Ramos (cell line): ENCODE measurements around the gene TANGO6.
"Not testable (repeated sequence)": the region's sequence is repeated elsewhere in the genome, so short reads cannot be mapped to it uniquely, and the experiment has no call there.

Experiments
- in situ Hi-C: fragments of 300-500 bp; cut with MboI; formaldehyde crosslinking; loops from one replicate; pipeline ENCODE4 v1.14.3; 2022; ENCODE audit warnings: low sequenced_read_pairs; ENCODE audit not compliant: unreplicated experiment

The TANGO6 gene

GRCh38 chr16:69111216-69111875 lies 268.0 kb downstream of the TANGO6 start:
- in situ Hi-C loops: no loop called here

- in situ Hi-C loops: no loop called here
These were observed 268.5 kb downstream of the TANGO6 start for GRCh38 chr16:69111876-69112230.

GRCh38 chr16:69112285-69113129 lies 269.2 kb downstream of the TANGO6 start:
- in situ Hi-C loops: no loop called here

GRCh38 chr16:69113216-69113615 lies 269.9 kb downstream of the TANGO6 start:
- in situ Hi-C loops: no loop called here

GRCh38 chr16:69114346-69114975 lies 271.1 kb downstream of the TANGO6 start:
- in situ Hi-C loops: no loop called here

- in situ Hi-C loops: no loop called here
These were observed 271.6 kb downstream of the TANGO6 start for GRCh38 chr16:69114976-69115355.

GRCh38 chr16:69115361-69115760 lies 272.0 kb downstream of the TANGO6 start:
- in situ Hi-C loops: no loop called here

- in situ Hi-C loops: no loop called here
These were observed 272.5 kb downstream of the TANGO6 start for GRCh38 chr16:69115837-69116236.

GRCh38 chr16:69116256-69116875 lies 273.0 kb downstream of the TANGO6 start:
- in situ Hi-C loops: no loop called here

GRCh38 chr16:69116906-69117305 lies 273.6 kb downstream of the TANGO6 start:
- in situ Hi-C loops: no loop called here

- in situ Hi-C loops: no loop called here
These were observed 275.1 kb downstream of the TANGO6 start for GRCh38 chr16:69118468-69118867.

- in situ Hi-C loops: no loop called here
These were observed 275.7 kb downstream of the TANGO6 start for GRCh38 chr16:69118994-69119393.

- in situ Hi-C loops: no loop called here
These were observed 276.2 kb downstream of the TANGO6 start for GRCh38 chr16:69119536-69119935.

- in situ Hi-C loops: no loop called here
These were observed 276.8 kb downstream of the TANGO6 start for GRCh38 chr16:69120096-69120664.

- in situ Hi-C loops: no loop called here
These were observed 280.6 kb downstream of the TANGO6 start for GRCh38 chr16:69123910-69124309.

GRCh38 chr16:69124406-69124805 lies 281.1 kb downstream of the TANGO6 start:
- in situ Hi-C loops: not testable (repeated sequence)

GRCh38 chr16:69124961-69125360 lies 281.6 kb downstream of the TANGO6 start:
- in situ Hi-C loops: not testable (repeated sequence)

- in situ Hi-C loops: no loop called here
These were observed 282.9 kb downstream of the TANGO6 start for GRCh38 chr16:69126221-69126620.

- in situ Hi-C loops: not testable (repeated sequence)
These were observed 283.5 kb downstream of the TANGO6 start for GRCh38 chr16:69126801-69127200.

- in situ Hi-C loops: no loop called here
These were observed 284.7 kb downstream of the TANGO6 start for GRCh38 chr16:69127966-69128510.
